ENCODE measurements around the gene BCL7A.

DNA sequence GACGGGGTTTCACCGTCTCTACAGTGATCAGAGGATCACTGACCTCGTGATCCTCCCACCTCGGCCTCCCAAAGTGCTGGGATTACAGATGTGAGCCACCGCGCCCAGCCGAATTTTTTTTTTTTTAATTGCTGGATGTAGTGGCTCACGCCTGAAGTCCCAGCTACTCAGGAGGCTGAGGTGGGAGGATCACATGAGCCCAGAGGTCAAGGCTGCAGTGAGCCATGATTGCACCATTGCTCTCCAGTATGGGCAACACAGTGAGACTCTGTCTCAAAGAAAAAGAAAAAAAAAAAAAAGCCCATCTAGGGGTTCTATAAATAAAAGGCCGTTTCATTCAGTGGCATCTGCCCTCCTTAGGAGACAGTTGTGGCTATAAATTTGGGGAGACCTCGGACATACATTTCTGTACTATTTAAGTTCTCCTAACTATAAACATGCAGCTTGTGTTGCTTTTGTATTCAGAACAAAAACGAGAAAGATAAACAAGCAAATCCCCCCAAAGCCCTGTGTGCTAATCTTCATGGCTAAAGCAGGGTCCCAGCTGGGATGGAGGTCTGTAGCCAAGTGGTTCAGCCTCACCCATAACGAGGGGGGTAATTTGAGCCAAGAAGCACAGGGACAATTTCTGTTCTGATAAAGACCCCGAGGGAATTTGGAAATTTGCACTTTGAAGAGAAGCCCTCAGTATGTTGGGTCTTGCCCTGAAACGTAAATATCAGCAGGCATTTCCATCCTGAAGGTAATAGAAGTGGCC, 35.0 kb upstream of the BCL7A start:
- TF ChIP-seq EZH2 (IDR thresholded peaks at IDR 0.05; ENCODE audit: borderline replicate concordance, low read length), result no peak
- TF ChIP-seq, protein P1, sequence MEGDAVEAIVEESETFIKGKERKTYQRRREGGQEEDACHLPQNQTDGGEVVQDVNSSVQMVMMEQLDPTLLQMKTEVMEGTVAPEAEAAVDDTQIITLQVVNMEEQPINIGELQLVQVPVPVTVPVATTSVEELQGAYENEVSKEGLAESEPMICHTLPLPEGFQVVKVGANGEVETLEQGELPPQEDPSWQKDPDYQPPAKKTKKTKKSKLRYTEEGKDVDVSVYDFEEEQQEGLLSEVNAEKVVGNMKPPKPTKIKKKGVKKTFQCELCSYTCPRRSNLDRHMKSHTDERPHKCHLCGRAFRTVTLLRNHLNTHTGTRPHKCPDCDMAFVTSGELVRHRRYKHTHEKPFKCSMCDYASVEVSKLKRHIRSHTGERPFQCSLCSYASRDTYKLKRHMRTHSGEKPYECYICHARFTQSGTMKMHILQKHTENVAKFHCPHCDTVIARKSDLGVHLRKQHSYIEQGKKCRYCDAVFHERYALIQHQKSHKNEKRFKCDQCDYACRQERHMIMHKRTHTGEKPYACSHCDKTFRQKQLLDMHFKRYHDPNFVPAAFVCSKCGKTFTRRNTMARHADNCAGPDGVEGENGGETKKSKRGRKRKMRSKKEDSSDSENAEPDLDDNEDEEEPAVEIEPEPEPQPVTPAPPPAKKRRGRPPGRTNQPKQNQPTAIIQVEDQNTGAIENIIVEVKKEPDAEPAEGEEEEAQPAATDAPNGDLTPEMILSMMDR (IDR thresholded peaks at IDR 0.05; ENCODE audit: low read length), result no peak

All from OCI-LY1 (cell line).